ENCODE data around the gene GHRHR.

Gene GHRHR

DNA sequence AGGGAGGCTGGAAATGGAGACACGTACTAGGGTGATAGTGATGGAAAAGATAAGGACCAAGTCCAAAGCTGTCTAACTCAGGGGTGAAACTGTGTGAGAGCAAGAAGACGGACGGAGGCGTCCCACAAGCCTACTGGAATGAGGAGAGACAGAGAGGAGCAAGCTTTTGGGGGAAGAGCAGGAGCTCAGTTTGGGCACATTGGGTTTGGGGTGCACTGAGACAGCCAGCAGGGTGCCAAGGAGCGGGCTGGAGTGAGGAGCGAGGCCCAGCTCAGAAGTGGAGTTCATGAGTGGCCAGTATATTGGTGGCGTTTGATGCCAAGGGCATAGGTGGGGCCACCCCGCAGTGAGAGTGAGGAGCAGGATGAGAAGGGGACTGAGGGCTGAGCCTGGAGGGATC lies 22.6 kb downstream of the GHRHR start:
- no peak for DNase-seq

DNA sequence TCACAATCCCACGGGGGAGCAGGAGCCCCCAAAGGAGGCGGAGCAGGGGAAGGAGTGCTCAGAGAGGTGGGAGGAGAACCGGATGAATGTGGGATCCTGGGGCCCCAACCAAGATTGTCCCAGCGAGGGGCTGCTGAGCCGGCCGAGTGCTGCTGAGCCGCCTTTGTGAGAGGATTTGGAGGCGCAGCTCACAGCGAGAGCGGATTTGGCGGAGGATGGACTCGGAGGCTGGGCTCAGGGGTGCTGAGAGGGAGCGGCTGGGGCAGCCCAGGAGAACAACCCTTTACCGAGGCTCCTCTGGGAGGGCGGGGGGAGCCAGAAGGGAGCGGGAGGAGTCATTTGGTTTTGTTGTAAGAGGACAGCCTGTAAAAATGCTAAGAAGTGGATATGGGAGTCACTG lies 23.0 kb downstream of the GHRHR start:
- no peak for DNase-seq

DNA sequence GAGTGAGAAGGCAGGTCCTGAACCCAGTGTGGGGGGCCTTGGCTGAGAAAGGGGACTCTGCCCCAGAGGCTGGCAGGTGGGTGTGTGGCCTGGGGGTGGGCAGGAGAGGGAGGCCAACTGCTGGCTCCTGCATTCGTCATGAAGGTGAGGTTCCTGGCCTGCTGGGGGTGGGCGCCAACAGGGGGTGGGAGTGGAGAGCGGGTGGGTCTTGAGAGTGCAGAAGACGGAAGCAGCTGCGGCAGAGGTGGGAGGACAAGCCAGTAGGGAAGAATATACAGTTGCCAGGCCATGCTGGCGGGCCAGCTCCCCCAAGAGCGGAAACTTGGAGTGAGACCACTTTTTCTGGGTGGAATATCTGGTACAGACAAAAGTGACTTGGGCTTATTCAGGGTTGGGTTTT lies 23.4 kb downstream of the GHRHR start:
- no peak for DNase-seq

DNA sequence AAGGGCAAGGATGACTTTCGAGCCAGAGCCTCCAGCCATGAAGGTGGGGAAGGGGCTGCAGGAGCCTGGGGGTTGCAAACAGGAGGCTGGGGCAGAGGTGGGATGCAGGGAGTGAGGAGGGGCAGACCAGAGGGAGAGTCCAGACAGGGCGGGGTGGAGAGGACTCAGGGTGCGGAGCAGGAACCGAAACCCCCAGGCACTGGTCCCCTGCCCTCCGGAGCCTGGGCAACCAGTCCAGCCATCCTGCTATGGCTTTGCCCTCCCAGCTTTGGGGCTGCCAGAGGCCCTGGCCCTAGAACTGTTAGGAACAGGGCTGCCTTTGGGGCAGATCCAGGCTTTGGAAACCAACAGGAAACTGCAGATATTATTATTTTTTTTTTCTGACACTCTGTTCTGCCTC lies 24.2 kb downstream of the GHRHR start:
- no peak for DNase-seq

DNA sequence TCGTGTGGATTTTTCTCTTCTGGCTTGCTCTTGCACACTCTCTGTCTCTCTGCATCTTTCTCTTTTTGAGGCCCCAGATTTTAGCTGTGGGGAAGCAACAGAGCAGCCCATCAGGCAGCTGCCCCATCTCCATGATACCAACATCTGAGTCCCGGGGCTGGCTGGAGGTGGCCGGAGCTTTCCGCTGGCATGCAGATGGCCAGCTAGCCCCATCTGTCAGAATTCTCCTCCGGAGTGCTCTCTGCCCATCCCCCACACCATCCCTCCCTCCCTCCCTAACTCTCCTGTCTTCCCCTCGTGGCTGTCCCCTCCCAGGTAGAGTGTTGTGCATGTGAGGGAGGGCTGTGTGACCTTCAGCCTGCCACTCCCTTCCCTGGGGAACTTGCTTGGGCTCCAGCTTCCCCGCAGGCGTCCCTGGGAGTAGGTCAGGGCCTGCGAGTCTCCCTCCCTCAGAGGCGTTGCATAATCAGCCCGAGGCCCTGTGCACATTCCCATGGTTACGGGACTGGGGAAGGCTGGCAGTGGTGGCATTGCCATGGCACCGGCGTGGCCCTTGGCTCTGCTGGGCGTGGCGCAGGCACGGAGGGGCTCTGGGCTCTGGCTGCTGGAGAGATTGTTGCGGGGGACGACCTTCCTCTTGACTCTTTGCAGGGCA lies 24.7 kb downstream of the GHRHR start:
- DNase-seq: no peak

DNA sequence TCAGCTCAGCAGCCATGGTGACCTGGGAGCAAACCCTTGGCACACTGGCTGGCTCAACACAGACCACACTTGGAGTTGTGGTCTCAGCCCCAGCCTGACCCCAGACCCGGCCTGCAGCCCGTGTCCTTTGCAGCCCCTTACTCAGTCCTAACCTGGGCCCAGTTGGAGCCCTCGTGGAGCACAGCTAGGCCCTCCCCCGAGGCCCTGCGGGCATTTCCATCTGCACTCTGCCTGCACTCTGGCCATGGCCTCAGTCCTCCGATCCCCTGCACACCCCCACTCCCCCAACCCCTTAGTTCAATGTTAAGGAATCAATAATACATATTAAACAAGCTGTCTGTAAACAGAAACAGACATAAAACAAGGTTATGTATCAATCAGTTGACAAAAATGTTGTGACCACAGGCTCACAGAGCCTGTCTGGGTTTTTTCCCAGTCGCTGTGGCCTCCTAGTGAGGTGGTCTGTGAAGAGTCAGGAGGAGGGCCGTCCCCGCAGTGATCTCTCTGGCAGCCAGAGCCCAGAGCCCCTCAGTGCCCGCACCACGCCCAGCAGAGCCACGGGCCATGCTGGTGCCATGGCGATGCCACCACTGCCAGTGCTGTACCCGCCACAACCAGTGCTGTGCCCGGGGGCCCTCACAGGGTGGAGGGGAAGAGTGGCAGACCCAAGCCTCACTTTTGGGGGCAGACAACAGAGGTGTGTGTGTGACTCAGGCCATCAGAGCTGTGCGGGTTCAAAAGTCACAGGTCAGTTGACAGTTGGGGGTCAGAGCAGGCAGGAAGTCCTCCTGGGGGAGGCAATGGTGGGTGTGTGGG lies 25.5 kb downstream of the GHRHR start:
- no peak for DNase-seq

DNA sequence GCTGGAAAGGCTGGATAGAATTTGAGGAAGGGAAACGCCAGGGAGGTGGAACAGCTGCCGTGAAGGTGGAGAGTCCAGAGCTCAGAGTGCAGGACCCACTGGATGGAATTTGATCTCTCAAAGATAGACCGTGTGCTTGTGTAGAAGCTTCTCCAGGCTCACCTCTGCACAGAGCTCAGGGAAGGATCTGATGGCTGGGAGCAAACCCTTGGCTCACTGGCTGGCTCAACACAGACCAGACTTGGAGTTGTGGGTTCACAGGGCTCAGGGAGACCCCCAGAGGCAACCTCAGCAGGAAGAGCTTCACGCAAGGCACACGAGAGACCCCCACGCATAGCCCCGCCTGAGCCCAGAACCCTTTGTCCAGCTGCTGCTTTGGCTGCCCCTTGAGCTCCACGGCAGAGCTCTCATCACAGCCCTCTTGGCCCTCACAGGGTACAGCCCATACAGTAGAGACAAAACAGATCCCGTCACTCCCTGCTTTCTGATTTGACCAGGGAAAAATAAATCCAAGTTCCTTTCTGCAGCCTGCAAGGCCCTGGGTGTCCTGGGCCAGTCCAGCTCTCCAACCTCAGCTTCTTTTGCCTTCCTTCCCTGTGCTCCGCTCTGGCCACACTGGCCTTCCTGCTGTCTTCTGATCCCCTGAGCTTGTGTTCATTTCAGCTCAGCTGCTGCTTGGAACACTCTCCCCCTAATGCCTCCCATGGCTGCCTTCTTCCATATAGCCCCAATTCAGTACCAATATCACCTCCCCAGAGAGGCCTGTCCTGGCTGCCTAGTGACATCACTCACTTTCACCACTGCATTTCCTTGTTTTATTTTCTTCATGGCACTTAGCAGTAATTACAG lies 26.3 kb downstream of the GHRHR start:
- no peak for DNase-seq

DNA sequence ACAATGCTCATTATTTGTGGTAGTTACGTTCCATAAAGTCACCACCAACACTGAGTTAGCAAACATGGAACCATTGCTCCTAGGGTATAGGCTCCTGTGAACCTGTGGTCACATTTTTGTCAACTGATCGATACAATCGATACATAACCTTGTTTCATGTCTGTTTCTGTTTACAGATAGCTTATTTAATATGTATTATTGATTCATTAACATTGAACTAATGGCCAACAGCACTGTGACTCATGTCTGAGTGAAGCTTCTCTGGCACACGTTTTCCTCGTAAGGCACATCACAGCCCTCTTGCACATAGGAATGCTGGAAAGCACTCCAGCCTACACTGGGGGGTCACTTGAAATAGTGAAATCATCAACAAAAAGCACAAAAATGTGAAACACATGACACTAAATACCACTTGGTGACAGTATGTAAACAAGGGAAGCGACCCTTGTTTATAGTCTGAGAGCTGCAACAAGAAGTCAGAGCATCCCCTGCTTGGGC lies 27.0 kb downstream of the GHRHR start:
- DNase-seq: no peak

DNA sequence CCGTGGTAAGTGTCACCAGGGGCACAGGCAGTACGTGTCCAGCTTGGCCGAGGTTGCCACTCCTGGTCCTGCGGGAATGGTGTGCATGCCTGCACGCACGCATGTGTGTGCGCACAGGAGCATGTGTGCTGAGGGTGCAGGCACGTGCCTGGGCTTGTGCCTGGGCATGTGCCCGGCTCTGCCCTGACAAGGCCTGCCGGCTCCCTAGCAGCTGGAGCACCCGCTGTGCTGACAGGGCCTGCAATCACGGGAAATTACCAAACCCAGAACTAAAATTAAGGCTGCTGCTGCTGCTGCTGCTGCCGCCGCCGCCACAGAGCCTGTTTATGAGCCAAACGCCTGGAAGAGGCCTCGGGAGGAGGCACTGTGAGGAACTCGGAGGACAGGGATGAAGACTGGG lies 28.7 kb downstream of the GHRHR start:
- no peak for DNase-seq

DNA sequence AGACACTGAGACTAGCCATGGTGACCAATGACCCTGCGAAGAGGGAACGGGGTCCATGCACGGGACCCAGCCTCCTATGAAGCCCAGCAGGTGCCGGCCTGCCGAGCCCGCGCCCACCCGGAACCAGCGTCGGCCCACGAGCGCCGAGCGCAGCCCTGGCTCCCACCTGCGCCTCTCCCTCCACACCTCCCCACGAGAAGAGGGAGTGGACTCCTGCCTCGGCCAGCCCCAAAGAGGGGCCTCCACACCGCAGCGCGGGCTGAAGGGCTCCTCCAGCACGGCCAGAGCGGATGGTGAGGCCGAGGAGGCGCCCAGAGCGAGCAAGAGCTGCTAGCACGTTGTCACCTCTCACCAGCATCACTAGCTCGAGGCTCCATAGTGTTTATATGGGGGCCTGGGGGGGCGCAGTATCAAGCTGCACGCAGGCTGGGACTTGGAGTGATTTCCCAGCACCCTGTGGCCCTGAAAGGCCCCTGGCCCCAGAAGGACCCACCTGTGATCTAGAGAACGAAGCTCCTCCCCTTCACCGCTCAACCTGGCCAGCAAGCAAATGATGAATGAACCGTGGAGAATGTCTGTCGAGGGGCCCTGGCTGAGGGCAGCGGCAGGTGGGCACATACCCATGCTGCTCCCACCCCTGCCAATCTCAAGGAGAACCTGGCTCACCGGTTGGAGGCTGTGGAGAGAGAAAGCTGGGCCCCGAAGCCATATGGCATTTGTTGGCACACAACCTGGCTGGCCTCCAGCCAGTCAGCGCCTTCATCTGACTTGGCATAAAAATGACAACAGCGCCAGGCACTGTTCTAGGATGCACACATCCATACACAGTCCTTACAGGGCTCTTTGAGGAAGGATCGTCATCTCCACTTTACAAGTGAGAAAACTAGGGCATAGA lies 30.7 kb downstream of the GHRHR start:
- DNase-seq: no peak

DNA sequence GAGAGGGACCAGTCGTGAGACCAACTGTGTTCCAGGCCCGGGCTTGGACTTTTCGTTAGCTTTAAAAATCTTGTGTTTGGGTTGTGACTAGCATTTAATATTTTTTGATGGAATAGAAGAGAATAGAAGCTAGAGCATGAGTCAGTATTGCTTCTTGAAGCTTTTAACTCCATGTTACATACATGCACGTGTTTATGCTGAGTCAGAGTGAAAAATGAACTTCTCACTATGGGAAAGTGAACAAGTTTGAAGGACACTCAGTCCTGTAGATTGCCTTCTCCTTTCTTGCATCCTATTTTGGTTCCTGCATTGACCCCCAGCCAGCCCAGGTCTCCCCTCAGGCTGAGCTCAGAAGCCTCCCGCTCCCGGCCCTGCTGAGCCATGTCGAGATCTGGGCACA lies 31.8 kb downstream of the GHRHR start:
- DNase-seq: no peak

DNA sequence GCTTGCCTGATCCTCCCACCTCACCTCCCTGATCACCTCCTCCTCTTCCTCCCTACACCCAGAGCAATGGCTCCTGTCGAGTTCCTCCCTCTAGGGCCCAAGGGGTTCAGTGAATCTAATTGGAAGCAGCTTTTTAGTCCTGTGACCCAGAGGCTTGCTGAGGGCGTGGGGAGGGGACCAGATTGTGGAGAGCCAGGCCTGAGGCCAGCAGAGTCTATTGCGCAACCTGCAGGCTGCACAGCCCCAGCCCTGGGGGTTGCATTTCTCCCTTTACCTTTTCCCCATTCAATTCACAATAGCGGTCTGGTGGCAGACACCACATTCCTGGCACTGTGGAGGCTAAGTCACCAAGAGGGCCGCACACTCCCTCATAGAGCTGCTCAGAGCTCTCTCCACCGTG lies 32.5 kb downstream of the GHRHR start:
- DNase-seq: no peak

DNA sequence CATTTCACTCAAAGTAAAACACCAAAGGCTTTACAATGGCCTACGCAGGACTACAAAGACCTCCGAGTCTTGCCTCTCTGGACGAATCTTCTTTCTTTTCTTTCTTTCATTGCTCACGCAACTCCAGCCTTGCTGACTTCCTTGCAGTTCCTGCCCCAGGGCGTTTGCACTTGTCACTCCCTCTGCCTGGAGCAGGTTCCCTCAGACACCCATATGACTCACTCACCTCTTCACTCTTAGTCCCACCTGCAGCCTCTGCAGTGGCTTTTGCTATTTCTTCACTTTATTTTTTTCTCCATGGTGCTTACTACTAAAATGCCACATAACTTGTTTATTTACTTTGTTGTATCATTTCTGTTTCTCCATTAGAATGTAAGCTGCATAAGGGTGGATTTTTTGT lies 33.1 kb downstream of the GHRHR start:
- no peak for DNase-seq

DNA sequence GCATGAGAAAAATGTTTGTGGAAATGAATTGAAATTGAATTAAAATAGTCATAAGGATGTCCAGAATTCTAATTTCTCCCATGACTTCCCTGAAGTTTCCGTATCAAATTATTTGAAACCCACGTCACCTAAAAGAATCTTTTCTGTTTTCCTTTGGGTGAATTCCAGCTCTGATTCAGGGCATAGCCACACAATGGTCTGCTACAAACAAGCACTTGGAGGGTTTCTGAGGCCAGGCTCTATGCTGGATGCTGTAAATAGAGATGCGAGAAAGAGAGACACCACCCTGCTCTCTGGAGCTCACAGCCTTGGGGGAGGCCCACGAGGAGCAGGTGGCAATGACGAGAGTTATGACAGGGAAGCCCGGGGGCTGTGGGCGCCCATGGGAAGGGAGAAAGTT lies 33.6 kb downstream of the GHRHR start:
- DNase-seq: no peak

DNA sequence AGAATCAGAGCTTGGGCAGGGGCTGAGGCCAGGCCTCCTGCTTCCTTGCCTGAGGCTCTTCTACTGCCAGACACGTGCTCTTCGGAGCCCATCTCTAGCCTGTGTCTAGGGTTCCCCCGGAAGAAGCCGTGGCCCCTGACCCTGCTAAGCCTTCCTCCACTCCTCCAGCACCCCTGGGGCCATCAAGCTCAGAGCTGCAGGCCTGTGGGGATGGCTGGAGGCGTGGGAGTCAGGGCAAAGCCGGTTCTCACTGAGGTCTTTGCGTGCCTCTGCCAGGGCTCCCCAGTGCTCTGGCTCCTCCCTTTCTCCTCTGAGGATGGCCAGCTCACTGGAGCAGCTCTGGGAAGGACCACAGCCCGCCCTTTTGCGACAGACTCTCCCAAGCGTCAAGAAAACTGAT lies 34.4 kb downstream of the GHRHR start:
- no peak for DNase-seq

DNA sequence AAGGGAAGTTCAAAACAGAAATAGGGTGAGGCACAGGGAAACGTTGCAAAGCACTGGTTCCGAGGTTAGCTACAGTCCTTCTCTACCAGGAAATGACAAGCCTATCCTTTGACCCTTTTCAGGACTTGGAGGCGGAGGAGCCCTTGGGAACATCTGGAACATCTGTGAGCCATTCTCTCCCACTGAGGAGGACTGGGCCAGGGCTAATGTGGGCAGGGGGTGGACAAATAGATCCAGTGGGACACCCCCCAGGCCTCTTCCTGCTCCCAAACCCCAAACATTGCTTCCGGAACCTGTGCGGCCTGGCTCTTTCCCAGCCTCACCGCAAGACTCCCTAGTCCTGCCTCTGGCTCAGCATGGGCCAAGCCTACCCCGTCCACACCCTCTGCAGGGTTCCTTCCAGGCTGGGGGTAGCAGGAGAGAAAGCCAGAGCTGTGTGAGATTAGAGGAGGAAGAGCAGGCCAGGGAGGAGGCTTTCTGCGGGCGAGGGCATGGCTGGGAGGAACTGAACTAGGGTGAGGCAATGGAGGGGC lies 36.5 kb downstream of the GHRHR start:
- DNase-seq: no peak

DNA sequence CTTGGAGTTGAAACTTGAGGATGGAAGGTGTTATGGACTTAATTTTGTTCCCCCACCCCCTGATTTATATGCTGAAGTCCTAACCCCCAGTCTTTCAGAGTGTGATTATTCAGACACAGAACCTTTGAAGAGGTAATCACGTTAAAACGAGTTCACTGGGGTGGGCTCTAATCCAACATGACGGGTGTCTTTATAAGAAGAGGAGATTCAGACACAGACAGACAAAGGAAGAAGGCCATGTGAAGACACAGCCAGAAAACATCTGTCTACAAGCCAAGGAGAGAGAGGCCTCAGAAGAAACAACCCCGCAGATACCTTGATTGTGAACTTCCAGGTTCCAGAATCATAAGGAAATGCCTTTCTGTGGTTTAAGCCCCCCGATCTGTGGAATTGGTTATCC lies 37.0 kb downstream of the GHRHR start:
- DNase-seq: no peak

DNA sequence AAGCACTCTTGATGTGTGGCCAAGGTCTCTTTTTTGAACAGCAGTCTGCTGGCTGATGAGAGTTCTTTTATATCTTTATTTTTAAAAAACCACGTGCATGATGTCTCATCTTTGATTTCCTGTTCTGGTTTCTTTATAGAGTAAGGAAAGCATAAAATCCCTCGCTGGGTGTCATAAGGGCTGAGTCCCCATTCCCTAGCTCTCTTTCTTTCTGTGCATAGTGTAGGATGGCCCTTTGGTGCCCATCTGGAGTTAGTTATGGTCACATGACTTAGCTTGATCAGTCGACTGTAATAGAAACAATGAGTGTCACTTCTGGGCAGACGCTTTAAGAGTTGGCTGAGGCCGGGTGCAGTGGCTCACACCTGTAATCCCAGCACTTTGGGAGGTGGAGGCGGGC lies 38.5 kb downstream of the GHRHR start:
- DNase-seq: no peak

DNA sequence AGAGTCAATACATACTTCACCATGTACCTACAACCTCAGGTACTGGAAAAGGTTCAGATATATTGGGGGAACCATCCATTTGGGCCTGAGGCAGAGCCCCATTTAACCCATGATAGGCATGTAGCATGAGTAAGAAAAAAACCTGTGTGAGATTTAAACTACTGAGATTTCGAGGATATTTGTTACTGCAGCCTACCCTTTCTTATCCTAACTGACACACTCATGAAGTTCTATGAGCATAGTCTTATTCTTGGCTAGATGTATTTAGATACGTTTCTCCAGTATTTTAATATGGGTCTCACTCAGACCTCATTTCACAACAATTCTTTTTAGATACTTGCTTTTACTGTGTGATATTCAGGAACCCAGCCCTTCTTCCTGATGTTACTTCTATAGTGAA lies 39.3 kb downstream of the GHRHR start:
- DNase-seq: no peak

DNA sequence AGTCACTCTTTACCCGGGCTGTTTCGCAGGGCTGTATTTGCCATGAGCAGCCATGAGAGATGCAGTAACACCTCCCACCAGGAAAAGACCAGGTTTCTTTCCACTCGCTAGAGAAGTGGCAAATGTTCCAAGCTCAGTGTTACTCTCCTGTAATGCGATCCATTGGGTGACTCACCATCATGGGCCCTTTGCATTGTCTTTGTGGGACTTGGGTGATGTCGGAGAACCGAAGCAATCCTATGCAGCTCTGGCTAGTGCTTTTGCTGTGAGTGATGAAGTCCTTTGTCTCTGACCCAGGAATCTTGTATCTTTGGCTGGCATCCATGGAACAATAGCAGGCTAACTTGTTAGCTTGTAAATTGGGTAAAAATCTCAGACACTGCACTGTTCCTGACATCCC lies 40.0 kb downstream of the GHRHR start:
- no peak for DNase-seq

DNA sequence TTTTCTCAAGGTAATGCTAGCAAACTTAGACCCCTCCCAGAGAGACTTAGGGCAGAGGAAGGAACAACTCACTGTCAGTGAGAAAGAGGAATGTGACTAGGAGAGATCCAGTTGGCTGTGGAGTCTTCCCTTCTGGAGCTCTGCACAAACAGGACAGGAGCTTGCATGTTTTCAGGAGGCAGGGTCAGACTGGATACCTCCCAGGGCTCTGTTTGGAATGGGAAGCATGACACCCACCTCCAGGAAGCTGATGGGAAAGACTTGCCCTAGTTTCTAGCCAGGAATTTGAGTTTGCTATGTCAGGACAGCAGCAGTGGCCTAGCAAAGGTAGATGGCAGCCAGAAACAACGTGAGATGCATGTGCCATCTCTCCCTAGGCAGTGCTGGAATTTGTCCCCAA lies 40.6 kb downstream of the GHRHR start:
- DNase-seq: no peak

DNA sequence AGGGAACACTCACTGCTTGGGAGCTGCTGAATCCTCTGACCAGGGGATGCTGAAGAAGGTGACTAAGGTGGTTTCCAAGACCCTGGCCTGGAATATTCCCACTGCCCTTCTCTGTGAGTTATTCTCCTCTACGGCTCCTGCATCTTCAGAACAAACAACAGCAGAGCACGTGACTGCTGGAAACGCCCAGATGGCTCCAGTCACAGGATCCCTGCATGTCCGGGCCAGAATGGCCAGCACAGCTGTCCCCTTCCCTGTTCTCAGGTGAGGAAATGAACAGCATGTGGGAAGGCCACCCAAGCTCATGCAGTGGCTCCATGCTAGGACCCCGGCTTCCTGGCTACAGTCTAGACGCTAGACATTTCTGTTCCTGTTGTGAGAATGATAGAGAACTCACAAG lies 43.1 kb downstream of the GHRHR start:
- no peak for DNase-seq
